Measurements from ENCODE around the gene NXPE3. TPM values are rescaled to one million over a fixed set of nuclear protein-coding genes. Genes with fewer than 3 reads are reported as not detected.
A peak's percentile ranks its signal among the peaks of the same experiment; 100 is the strongest.

The NXPE3 gene
- total and polyA plus RNA-seq, 10 of the 15 experiments (the other 5 are each of a cell fraction or from before 2014, with no cell fraction given): 2.0 to 8.7 (median 5.2) TPM

DNA sequence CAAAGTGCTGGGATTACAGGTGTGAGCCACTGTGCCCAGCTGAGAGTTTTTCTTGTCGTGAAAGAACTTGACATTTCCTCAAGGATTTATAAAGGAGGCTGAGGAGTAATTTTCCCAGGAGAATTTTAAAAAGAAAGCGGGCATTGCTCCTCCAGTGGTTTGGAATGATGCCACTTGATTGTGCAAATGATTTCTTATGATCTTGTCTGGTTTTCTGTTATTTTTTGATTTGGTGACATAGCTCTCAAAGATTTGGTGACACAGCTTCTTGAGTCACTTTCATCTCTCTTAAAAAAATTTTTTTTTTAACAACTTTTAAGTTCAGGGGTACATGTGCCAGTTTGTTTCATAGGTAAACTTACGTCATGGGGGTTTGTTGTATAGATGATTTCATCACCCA, 45.7 kb downstream of the NXPE3 start (continued):
- TF ChIP-seq, protein P1, sequence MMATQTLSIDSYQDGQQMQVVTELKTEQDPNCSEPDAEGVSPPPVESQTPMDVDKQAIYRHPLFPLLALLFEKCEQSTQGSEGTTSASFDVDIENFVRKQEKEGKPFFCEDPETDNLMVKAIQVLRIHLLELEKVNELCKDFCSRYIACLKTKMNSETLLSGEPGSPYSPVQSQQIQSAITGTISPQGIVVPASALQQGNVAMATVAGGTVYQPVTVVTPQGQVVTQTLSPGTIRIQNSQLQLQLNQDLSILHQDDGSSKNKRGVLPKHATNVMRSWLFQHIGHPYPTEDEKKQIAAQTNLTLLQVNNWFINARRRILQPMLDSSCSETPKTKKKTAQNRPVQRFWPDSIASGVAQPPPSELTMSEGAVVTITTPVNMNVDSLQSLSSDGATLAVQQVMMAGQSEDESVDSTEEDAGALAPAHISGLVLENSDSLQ (IDR thresholded peaks at IDR 0.05): no peak
- TF ChIP-seq, protein P2, sequence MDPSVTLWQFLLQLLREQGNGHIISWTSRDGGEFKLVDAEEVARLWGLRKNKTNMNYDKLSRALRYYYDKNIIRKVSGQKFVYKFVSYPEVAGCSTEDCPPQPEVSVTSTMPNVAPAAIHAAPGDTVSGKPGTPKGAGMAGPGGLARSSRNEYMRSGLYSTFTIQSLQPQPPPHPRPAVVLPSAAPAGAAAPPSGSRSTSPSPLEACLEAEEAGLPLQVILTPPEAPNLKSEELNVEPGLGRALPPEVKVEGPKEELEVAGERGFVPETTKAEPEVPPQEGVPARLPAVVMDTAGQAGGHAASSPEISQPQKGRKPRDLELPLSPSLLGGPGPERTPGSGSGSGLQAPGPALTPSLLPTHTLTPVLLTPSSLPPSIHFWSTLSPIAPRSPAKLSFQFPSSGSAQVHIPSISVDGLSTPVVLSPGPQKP (IDR thresholded peaks at IDR 0.05; ENCODE audit: low read depth, low read length): no peak
- no peak for TF ChIP-seq RCOR1 (conservative IDR thresholded peaks at IDR 0.05; ENCODE audit: low read depth, low read length)

DNA sequence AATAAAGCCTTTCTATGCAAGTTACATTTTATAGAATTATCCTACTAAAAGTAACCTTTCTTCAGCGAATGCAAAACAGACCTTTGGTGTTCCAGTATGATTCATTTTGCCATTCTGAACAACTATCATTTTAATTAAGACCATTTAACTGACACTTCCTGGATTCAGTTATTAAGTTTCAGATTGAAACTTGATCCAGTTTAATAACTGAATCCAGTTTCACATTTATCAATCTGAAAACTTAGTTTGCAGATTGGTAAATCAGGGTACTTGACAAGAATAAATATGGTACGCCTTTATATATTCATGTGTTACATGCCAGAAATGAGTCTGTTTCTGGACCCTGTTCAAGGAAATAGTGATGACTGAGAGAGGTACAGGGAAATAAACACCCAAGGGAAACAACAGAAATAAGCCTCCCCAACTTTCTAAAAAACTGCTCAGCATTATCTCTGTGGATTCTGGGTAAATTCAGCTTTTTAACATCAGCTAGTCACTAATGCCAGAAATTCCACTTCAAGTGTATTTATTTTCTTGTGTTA, 47.0 kb downstream of the NXPE3 start:
- H3K4me1 ChIP-seq (ENCODE audit: control insufficient read depth, insufficient read depth, low read length): peaks cover 10% of the 10 kb centered on the region
- CTCF ChIA-PET: interaction anchor here (0.6 to 4.9 kb wide), 7 partner anchors 13 to 403 kb away, joined by 3 to 40 read pairs (median 4); no protein-coding TSS in a partner anchor
- 27% methylated on average over 2 of the region's 2 CpGs for WGBS (ENCODE audit: insufficient coverage, insufficient replicate concordance, low lambda C conversion rate, missing lambda C conversion rate)

More for the DNA sequence above, 47.0 kb downstream of the NXPE3 start:
- Histone ChIP-seq H3K9ac (ENCODE audit: control insufficient read depth, insufficient read depth, low read length) (no peak overlapping the region), H3K36me3 (ENCODE audit: control insufficient read depth in 2 of 2, insufficient read depth in 2 of 2, low read length in 1 of 2) (peaks cover 2% of the 10 kb centered on the region in 2 experiments; a peak in 3 of 4 replicates), H3K27me3 (replicated peaks in 1 of 2; ENCODE audit: control insufficient read depth in 2 of 2, insufficient read depth in 2 of 2, low read length in 1 of 2) (no peaks in the 10 kb centered on the region), H2AFZ (ENCODE audit: control insufficient read depth, low read depth, low read length) (peak overlapping the region; percentile 45), H3K27ac (ENCODE audit: control insufficient read depth, insufficient read depth) (peak overlapping the region; percentile 58), H3K4me2 (ENCODE audit: control insufficient read depth, insufficient read depth) (peak overlapping the region; percentile 74), H3K9me3 (replicated peaks; ENCODE audit: control insufficient read depth, insufficient read depth, low read length) (peaks cover 3% of the 10 kb centered on the region; the same call in 2 of the 3 replicates), H3K4me3 (no peak overlapping the region), H4K20me1 (ENCODE audit: control insufficient read depth, insufficient read depth) (no peaks in the 10 kb centered on the region), H3K79me2 (ENCODE audit: control insufficient read depth, insufficient read depth, low read length) (peaks cover 29% of the 10 kb centered on the region)
- in situ Hi-C loops (cut with MboI) (no loop called here), intact Hi-C loops (cut with micrococcal nuclease; ENCODE audit: unreplicated experiment) (loop anchor here (2.0 to 5.0 kb wide), 4 partner anchors 73 to 231 kb away; no protein-coding TSS in a partner anchor)
- FAIRE-seq (no peak), ATAC-seq (no peak), DNase-seq (ENCODE audit: low read depth, low spot score) (no peak)
- RAD21 ChIA-PET (ENCODE audit: unreplicated experiment): interaction anchor here (0.7 to 6.4 kb wide), 10 partner anchors 8 to 399 kb away, joined by 3 to 43 read pairs (median 18); partner anchors contain the start of gene NFKBIZ
- no TSS peak for BruUV-seq (replicated peaks)
- SMC1A ChIA-PET (ENCODE audit: uncharacterized antibody, unreplicated experiment): interaction anchor here (1.0 to 6.9 kb wide), 15 partner anchors 8 to 354 kb away, joined by 3 to 63 read pairs (median 9); partner anchors contain the start of gene NFKBIZ
- POLR2A ChIA-PET: interaction anchor here (1.2 to 6.4 kb wide), 5 partner anchors 8 to 233 kb away, joined by 3 to 66 read pairs (median 11); partner anchors contain the start of gene NFKBIZ
- peak in 1 of 2 experiments; percentile 43; a peak in 1 of 4 replicates for TF ChIP-seq ETV6 (conservative IDR thresholded peaks at IDR 0.05 in 1 of 2, IDR thresholded peaks at IDR 0.05 in 1 of 2; ENCODE audit: borderline replicate concordance in 1 of 2, low read depth in 1 of 2)
- no peak for TF ChIP-seq SREBF2 (IDR thresholded peaks at IDR 0.05; ENCODE audit: low read length)
